SK-N-SH treated with all-trans-retinoic acid at 6 μM for 48 hours (cell line): ENCODE data around the gene PLXNA4.

Experiments used
- ARNTL ChIP-seq: fragments of 450-650 bp; formaldehyde crosslinking; IDR thresholded peaks from 2 replicates; pipeline ENCODE4 v1.5.0; 2020; ENCODE audit warnings: low read depth, mild to moderate bottlenecking, moderate library complexity, borderline replicate concordance
- ISL1 ChIP-seq: fragments of 250-450 bp; sonication (Bioruptor Pico); IDR thresholded peaks from 2 replicates; pipeline ENCODE4 v2.1.2; 2022; ENCODE audit warnings: mild to moderate bottlenecking, moderate library complexity
- TCF4 ChIP-seq: fragments of 250-450 bp; sonication (Bioruptor Pico); IDR thresholded peaks from 2 replicates; pipeline ENCODE4 v1.8.0; 2021; ENCODE audit warnings: mild to moderate bottlenecking, moderate library complexity, borderline replicate concordance
- TSHZ2 ChIP-seq: fragments of 250-450 bp; sonication (Bioruptor Pico); IDR thresholded peaks from 2 replicates; pipeline ENCODE4 v1.5.0; 2020; ENCODE audit warnings: mild to moderate bottlenecking, moderate library complexity
- ZFP3 ChIP-seq: fragments of 250-450 bp; sonication (Bioruptor Pico); IDR thresholded peaks from 2 replicates; pipeline ENCODE4 v1.5.0; 2020; ENCODE audit warnings: mild to moderate bottlenecking, moderate library complexity
- ZNF565 ChIP-seq: fragments of 450-650 bp; formaldehyde crosslinking; conservative IDR thresholded peaks from 2 replicates; pipeline ENCODE4 v1.5.0; 2020; ENCODE audit warnings: low read depth, mild to moderate bottlenecking, moderate library complexity
- ZNF8 ChIP-seq: fragments of 450-650 bp; formaldehyde crosslinking; IDR thresholded peaks from 2 replicates; pipeline ENCODE4 v1.5.0; 2020; ENCODE audit warnings: mild to moderate bottlenecking, moderate library complexity

DNA sequence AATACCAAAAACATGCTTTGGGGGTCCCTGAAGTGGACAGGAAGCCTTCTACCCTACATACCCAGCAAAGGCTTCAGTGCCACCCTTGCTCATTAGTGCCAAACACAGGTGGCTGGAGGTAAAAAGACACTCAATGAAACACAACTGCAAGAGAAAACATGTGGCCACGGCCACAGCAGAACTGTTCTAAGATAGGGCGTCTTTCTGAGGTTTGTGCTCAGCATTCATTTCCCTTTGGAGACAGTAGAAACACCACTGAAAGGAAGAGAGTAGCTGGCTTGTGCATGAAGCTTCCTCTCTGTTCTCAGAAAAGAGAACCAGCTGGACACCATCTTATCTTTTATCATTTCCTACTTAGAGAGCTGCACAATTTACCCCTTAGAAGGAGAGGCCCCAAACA, 143.0 kb downstream of the PLXNA4 start:
- TF ChIP-seq ISL1 (CRISPR knock-in tag) (no peak), ARNTL (CRISPR knock-in tag) (no peak), ZFP3 (CRISPR knock-in tag) (no peak), TSHZ2 (CRISPR knock-in tag) (no peak), TCF4 (CRISPR knock-in tag) (no peak), ZNF8 (CRISPR knock-in tag) (no peak), ZNF565 (CRISPR knock-in tag) (no peak)
